HCT116 (cell line): ENCODE data around the gene SZT2. TPM values are rescaled to one million over a fixed set of nuclear protein-coding genes. Genes with fewer than 3 reads are reported as not detected.

Experiments
- ATAC-seq: fragments of 200-7000 bp; cut with Tn5 transposase; 2 replicates; pipeline ENCODE4 v1.9.1; 2020; ENCODE audit warnings: mild to moderate bottlenecking, moderate library complexity
- BruUV-seq: library from RNA; stranded (reverse); fragments of 400-500 nt; replicated peaks from 2 replicates; lab custom pipeline; 2021; lab: Mats Ljungman, UMichigan
- CTCF ChIA-PET: fragments of 300-600 bp; sonication (Branson Sonifier 250); formaldehyde crosslinking; loops from one replicate; lab custom pipeline; 2021; ENCODE audit warnings: antibody characterized with exemption; lab: Charles Lee
- POLR2A ChIA-PET: fragments of 300-600, 350-600 bp; sonication (Branson Sonifier 250); formaldehyde crosslinking; loops from one replicate; lab custom pipeline; 2021; ENCODE audit warnings: antibody characterized with exemption; lab: Charles Lee
- RAD21 ChIA-PET, 2 experiments: fragments of 300-600 bp; sonication (Branson Sonifier 250); formaldehyde crosslinking; loops; one replicate each; lab custom pipeline; 2023; ENCODE audit warnings: low total read pairs in 2 of 2; ENCODE audit not compliant: uncharacterized antibody in 2 of 2, unreplicated experiment in 2 of 2, low non-redundant PET in 1 of 2; lab: Charles Lee
- DNase-seq: peaks from one replicate; pipeline ENCODE4 v3.0.0-alpha.2; 2010; ENCODE audit warnings: low read depth, low spot score
- H2AFZ ChIP-seq: fragments of 200-600 bp; shearing (Covaris generic), sonication (generic); 2 replicates; pipeline ENCODE4 v1.6.1; 2017; ENCODE audit warnings: low read depth, mixed run types, mixed read lengths, antibody characterized with exemption, low read length; ENCODE audit not compliant: poor library complexity, severe bottlenecking
- H3K27ac ChIP-seq: 2 replicates; pipeline ENCODE4 v1.5.1; 2012; ENCODE audit warnings: low read depth, low read length
- H3K27me3 ChIP-seq: fragments of 200-600 bp; sonication (generic); 2 replicates; pipeline ENCODE4 v1.6.1; 2016; ENCODE audit warnings: mixed run types, low read length, mixed read lengths; ENCODE audit not compliant: insufficient read depth
- H3K36me3 ChIP-seq, 2 experiments: fragments of 200-500 bp in 1 of 2; fragments of 200-600 bp in 1 of 2; sonication (Bioruptor generic) in 1 of 2; sonication (generic) in 1 of 2; 2 replicates each; pipeline versions ENCODE4 v1.5.1 to v1.6.1; 2014 to 2016; ENCODE audit warnings: low read length in 2 of 2, inconsistent platforms in 1 of 2, mixed read lengths in 1 of 2, mixed run types in 1 of 2; ENCODE audit not compliant: insufficient read depth in 2 of 2, control insufficient read depth in 1 of 2
- H3K4me1 ChIP-seq, 2 experiments: fragments of 200-600 bp in 1 of 2; sonication (generic) in 1 of 2; 2 replicates each; pipeline versions ENCODE4 v1.5.1 to v1.6.1; 2012 to 2017; ENCODE audit warnings: low read length in 2 of 2, inconsistent platforms in 1 of 2, mild to moderate bottlenecking in 1 of 2, mixed read lengths in 1 of 2, mixed run types in 1 of 2, moderate library complexity in 1 of 2; ENCODE audit not compliant: insufficient read depth in 2 of 2, control insufficient read depth in 1 of 2
- H3K4me2 ChIP-seq: fragments of 200-600 bp; sonication (generic); 2 replicates; pipeline ENCODE4 v1.6.1; 2017; ENCODE audit warnings: mixed run types, low read length, mixed read lengths
- H3K4me3 ChIP-seq, 2 experiments: fragments of 200-600 bp in 1 of 2; sonication (generic) in 1 of 2; replicated peaks in 1 of 2; 2 replicates each; pipeline ENCODE4 v1.5.1; 2011 to 2016; ENCODE audit warnings: low read length in 2 of 2, control low read depth in 1 of 2, low read depth in 1 of 2, mild to moderate bottlenecking in 1 of 2, mixed read lengths in 1 of 2, mixed run types in 1 of 2
- H3K79me2 ChIP-seq: fragments of 200-600 bp; sonication (generic); 2 replicates; pipeline ENCODE4 v1.6.1; 2017; ENCODE audit warnings: mild to moderate bottlenecking, mixed run types, low read length, moderate library complexity, mixed read lengths; ENCODE audit not compliant: insufficient read depth
- H3K9ac ChIP-seq: fragments of 200-600 bp; sonication (generic); 2 replicates; pipeline ENCODE4 v1.6.1; 2016; ENCODE audit warnings: low read length, mixed read lengths
- H3K9me2 ChIP-seq: fragments of 200-600 bp; sonication (generic), shearing (Covaris generic); 2 replicates; pipeline ENCODE4 v1.6.1; 2017; ENCODE audit warnings: mixed run types, mild to moderate bottlenecking, moderate library complexity; ENCODE audit not compliant: insufficient read depth
- H3K9me3 ChIP-seq, 2 experiments: fragments of 200-500 bp in 1 of 2; fragments of 200-600 bp in 1 of 2; sonication (Bioruptor generic) in 1 of 2; sonication (generic) in 1 of 2; 2 replicates each; pipeline ENCODE4 v1.6.1; 2014 to 2017; ENCODE audit warnings: low read length in 2 of 2, mixed read lengths in 2 of 2, inconsistent platforms in 1 of 2, low read depth in 1 of 2, mild to moderate bottlenecking in 1 of 2, mixed run types in 1 of 2, moderate library complexity in 1 of 2; ENCODE audit not compliant: control insufficient read depth in 1 of 2, insufficient read depth in 1 of 2
- H4K20me1 ChIP-seq: fragments of 200-600 bp; sonication (generic), shearing (Covaris generic); 2 replicates; pipeline ENCODE4 v1.6.1; 2017; ENCODE audit warnings: mixed run types, mild to moderate bottlenecking, moderate library complexity; ENCODE audit not compliant: insufficient read depth
- ATF3 ChIP-seq: IDR thresholded peaks from 2 replicates; pipeline ENCODE4 v1.6.1; 2012
- CBX3 ChIP-seq: IDR thresholded peaks from 2 replicates; pipeline ENCODE4 v1.6.1; 2012; ENCODE audit warnings: low read depth
- CEBPB ChIP-seq: IDR thresholded peaks from 2 replicates; pipeline ENCODE4 v1.6.1; 2012; ENCODE audit warnings: low read depth
- ELF1 ChIP-seq: IDR thresholded peaks from 2 replicates; pipeline ENCODE4 v1.6.1; 2012; ENCODE audit warnings: low read depth, borderline replicate concordance
- EZH2 ChIP-seq: fragments of 200-600 bp; sonication (generic); IDR thresholded peaks from 2 replicates; pipeline ENCODE4 v1.6.1; 2017; ENCODE audit warnings: antibody characterized with exemption, mixed run types
- FOSL1 ChIP-seq: IDR thresholded peaks from 2 replicates; pipeline ENCODE4 v1.6.1; 2012; ENCODE audit warnings: low read depth
- JUND ChIP-seq: IDR thresholded peaks from 2 replicates; pipeline ENCODE4 v1.6.1; 2012
- POLR2A ChIP-seq: IDR thresholded peaks from 2 replicates; pipeline ENCODE4 v1.7.0; 2011; ENCODE audit warnings: borderline replicate concordance; ENCODE audit not compliant: insufficient read depth, insufficient read length; ENCODE audit errors: extremely low read depth
- POLR2AphosphoS5 ChIP-seq: IDR thresholded peaks from 2 replicates; pipeline ENCODE4 v1.6.1; 2011; ENCODE audit warnings: mild to moderate bottlenecking, low read depth, low read length, moderate library complexity
- RAD21 ChIP-seq: IDR thresholded peaks from 2 replicates; pipeline ENCODE4 v1.6.1; 2012; ENCODE audit warnings: low read depth, mild to moderate bottlenecking
- SIN3A ChIP-seq: IDR thresholded peaks from 2 replicates; pipeline ENCODE4 v1.6.1; 2012; ENCODE audit warnings: low read depth
- SP1 ChIP-seq: IDR thresholded peaks from 2 replicates; pipeline ENCODE4 v1.6.1; 2012; ENCODE audit warnings: low read depth
- SRF ChIP-seq: IDR thresholded peaks from 2 replicates; pipeline ENCODE4 v1.6.1; 2012; ENCODE audit warnings: low read depth
- TCF7L2 ChIP-seq: IDR thresholded peaks from 2 replicates; pipeline ENCODE4 v1.7.0; 2011; ENCODE audit warnings: borderline replicate concordance, inconsistent platforms; ENCODE audit not compliant: insufficient read depth, insufficient read length; ENCODE audit errors: extremely low read depth
- YY1 ChIP-seq: IDR thresholded peaks from 2 replicates; pipeline ENCODE4 v1.6.1; 2011; ENCODE audit warnings: low read length, low read depth, moderate library complexity, mild to moderate bottlenecking; ENCODE audit not compliant: insufficient replicate concordance; ENCODE audit errors: extremely low read depth
- ZFX ChIP-seq: fragments of 450-650 bp; IDR thresholded peaks from 2 replicates; pipeline ENCODE4 v1.6.1; 2017
- intact Hi-C: fragments of 100-400 bp; cut with micrococcal nuclease; formaldehyde crosslinking; loops from 2 replicates; pipeline ENCODE4 v1.10.0; 2022
- total RNA-seq: library from RNA; stranded (reverse); gene quantifications from one replicate; pipeline ENCODE4 v1.2.1, GENCODE V29; 2021; ENCODE audit not compliant: unreplicated experiment
- TF ChIP-seq, protein P1 (sequence below): IDR thresholded peaks from 2 replicates; pipeline ENCODE4 v1.6.1; 2012; ENCODE audit warnings: low read depth
- TF ChIP-seq, protein P2 (sequence below): IDR thresholded peaks from 2 replicates; pipeline ENCODE4 v1.6.1; 2011; ENCODE audit warnings: mild to moderate bottlenecking, low read length, moderate library complexity; ENCODE audit not compliant: insufficient replicate concordance; ENCODE audit errors: extremely low read depth
- TF ChIP-seq, protein P3 (sequence below), 3 experiments: fragments of 200-600 bp in 1 of 3; sonication (generic) in 1 of 3; IDR thresholded peaks in 2 of 3; conservative IDR thresholded peaks in 1 of 3; 2 replicates each; pipeline ENCODE4 v1.5.1; 2012 to 2017; ENCODE audit warnings: low read depth in 2 of 3, low read length in 2 of 3, antibody characterized with exemption in 1 of 3, borderline replicate concordance in 1 of 3, control low read depth in 1 of 3, mild to moderate bottlenecking in 1 of 3, mixed read lengths in 1 of 3, mixed run types in 1 of 3, moderate library complexity in 1 of 3; ENCODE audit not compliant: insufficient read depth in 1 of 3

Gene SZT2
- total RNA-seq, 1 experiment from 2014 or later: 43.0 TPM

- RAD21 ChIA-PET: no interaction called here
- H3K27me3 ChIP-seq: no peaks in the 10 kb centered on the region
- DNase-seq (no peak), ATAC-seq (no peak)
- POLR2A ChIA-PET: no interaction called here
- H4K20me1 ChIP-seq: no peaks in the 10 kb centered on the region
- no TSS peak for BruUV-seq
- H3K9ac ChIP-seq: no peak overlapping the region
- H3K79me2 ChIP-seq: no peaks in the 10 kb centered on the region
- peaks cover 0 to 7% of the 10 kb centered on the region in 2 experiments; a peak in 2 of 4 replicates for H3K4me1 ChIP-seq
- H2AFZ ChIP-seq: no peak overlapping the region
- TF ChIP-seq JUND (no peak), POLR2A (no peak), SRF (no peak), ATF3 (no peak), POLR2AphosphoS5 (no peak), TCF7L2 (no peak), CEBPB (no peak), ZFX (no peak), SIN3A (no peak), FOSL1 (no peak), RAD21 (no peak), SP1 (no peak), YY1 (no peak), CBX3 (no peak), EZH2 (no peak), ELF1 (no peak)
- TF ChIP-seq, protein P1, sequence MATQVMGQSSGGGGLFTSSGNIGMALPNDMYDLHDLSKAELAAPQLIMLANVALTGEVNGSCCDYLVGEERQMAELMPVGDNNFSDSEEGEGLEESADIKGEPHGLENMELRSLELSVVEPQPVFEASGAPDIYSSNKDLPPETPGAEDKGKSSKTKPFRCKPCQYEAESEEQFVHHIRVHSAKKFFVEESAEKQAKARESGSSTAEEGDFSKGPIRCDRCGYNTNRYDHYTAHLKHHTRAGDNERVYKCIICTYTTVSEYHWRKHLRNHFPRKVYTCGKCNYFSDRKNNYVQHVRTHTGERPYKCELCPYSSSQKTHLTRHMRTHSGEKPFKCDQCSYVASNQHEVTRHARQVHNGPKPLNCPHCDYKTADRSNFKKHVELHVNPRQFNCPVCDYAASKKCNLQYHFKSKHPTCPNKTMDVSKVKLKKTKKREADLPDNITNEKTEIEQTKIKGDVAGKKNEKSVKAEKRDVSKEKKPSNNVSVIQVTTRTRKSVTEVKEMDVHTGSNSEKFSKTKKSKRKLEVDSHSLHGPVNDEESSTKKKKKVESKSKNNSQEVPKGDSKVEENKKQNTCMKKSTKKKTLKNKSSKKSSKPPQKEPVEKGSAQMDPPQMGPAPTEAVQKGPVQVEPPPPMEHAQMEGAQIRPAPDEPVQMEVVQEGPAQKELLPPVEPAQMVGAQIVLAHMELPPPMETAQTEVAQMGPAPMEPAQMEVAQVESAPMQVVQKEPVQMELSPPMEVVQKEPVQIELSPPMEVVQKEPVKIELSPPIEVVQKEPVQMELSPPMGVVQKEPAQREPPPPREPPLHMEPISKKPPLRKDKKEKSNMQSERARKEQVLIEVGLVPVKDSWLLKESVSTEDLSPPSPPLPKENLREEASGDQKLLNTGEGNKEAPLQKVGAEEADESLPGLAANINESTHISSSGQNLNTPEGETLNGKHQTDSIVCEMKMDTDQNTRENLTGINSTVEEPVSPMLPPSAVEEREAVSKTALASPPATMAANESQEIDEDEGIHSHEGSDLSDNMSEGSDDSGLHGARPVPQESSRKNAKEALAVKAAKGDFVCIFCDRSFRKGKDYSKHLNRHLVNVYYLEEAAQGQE: no peak
- TF ChIP-seq, protein P2, sequence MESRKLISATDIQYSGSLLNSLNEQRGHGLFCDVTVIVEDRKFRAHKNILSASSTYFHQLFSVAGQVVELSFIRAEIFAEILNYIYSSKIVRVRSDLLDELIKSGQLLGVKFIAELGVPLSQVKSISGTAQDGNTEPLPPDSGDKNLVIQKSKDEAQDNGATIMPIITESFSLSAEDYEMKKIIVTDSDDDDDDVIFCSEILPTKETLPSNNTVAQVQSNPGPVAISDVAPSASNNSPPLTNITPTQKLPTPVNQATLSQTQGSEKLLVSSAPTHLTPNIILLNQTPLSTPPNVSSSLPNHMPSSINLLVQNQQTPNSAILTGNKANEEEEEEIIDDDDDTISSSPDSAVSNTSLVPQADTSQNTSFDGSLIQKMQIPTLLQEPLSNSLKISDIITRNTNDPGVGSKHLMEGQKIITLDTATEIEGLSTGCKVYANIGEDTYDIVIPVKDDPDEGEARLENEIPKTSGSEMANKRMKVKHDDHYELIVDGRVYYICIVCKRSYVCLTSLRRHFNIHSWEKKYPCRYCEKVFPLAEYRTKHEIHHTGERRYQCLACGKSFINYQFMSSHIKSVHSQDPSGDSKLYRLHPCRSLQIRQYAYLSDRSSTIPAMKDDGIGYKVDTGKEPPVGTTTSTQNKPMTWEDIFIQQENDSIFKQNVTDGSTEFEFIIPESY: no peak
- TF ChIP-seq, protein P3, sequence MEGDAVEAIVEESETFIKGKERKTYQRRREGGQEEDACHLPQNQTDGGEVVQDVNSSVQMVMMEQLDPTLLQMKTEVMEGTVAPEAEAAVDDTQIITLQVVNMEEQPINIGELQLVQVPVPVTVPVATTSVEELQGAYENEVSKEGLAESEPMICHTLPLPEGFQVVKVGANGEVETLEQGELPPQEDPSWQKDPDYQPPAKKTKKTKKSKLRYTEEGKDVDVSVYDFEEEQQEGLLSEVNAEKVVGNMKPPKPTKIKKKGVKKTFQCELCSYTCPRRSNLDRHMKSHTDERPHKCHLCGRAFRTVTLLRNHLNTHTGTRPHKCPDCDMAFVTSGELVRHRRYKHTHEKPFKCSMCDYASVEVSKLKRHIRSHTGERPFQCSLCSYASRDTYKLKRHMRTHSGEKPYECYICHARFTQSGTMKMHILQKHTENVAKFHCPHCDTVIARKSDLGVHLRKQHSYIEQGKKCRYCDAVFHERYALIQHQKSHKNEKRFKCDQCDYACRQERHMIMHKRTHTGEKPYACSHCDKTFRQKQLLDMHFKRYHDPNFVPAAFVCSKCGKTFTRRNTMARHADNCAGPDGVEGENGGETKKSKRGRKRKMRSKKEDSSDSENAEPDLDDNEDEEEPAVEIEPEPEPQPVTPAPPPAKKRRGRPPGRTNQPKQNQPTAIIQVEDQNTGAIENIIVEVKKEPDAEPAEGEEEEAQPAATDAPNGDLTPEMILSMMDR (IDR thresholded peaks at IDR 0.05 in 2 of 3, conservative IDR thresholded peaks at IDR 0.05 in 1 of 3; ENCODE audit: borderline replicate concordance in 1 of 3, insufficient read depth in 1 of 3, low read depth in 2 of 3, low read length in 2 of 3): no peak
- H3K4me2 ChIP-seq: no peak overlapping the region
- H3K27ac ChIP-seq: no peak overlapping the region
- CTCF ChIA-PET: no interaction called here
- no peaks in the 10 kb centered on the region for H3K9me2 ChIP-seq
- no peak overlapping the region for H3K4me3 ChIP-seq
- intact Hi-C loops: no loop called here
- no peaks in the 10 kb centered on the region for H3K9me3 ChIP-seq
- H3K36me3 ChIP-seq: peaks cover 0 to 15% of the 10 kb centered on the region in 2 experiments; a peak in 2 of 4 replicates
Measured at GRCh38 chr1:43445606-43446387, 56.1 kb downstream of the SZT2 start.
